Activated T-cell treated with anti-CD3 and anti-CD28 coated beads, Interleukin-2, amount 50 U/mL, for 72 hours (primary cell): ENCODE measurements around the gene ICOSLG. TPM values are rescaled to one million over a fixed set of nuclear protein-coding genes. Genes with fewer than 3 reads are reported as not detected.
"Not testable (repeated sequence)": the region's sequence is repeated elsewhere in the genome, so short reads cannot be mapped to it uniquely, and the experiment has no call there.

Experiments
- ATAC-seq, 2 donors: fragments of 150-1000 bp; cut with Tn5 transposase; replicated peaks in 1 of 2; 2 replicates each; pipeline ENCODE4 v1.10.0; 2021; ENCODE audit warnings: moderate library complexity in 2 of 2, mild to moderate bottlenecking in 1 of 2
- DNase-seq, 2 donors: peaks; one replicate each; pipeline ENCODE4 v3.0.0; 2021 to 2022; ENCODE audit warnings: mixed read lengths in 1 of 2
- H3K27ac Mint-ChIP-seq: one replicate; pipeline ENCODE4 v1.8.0; 2022; ENCODE audit warnings: mild to moderate bottlenecking, moderate library complexity, mixed read lengths
- H3K27me3 Mint-ChIP-seq: one replicate; pipeline ENCODE4 v1.8.0; 2022; ENCODE audit warnings: low read depth, mixed read lengths
- H3K36me3 Mint-ChIP-seq, 2 donors: one replicate each; pipeline ENCODE4 v1.8.0; 2022; ENCODE audit warnings: mixed read lengths in 2 of 2, mild to moderate bottlenecking in 1 of 2; ENCODE audit not compliant: insufficient read depth in 2 of 2
- H3K4me1 Mint-ChIP-seq: one replicate; pipeline ENCODE4 v1.8.0; 2022; ENCODE audit warnings: low read depth, mixed read lengths
- H3K4me3 Mint-ChIP-seq, 2 donors: one replicate each; pipeline ENCODE4 v1.8.0; 2022; ENCODE audit warnings: mild to moderate bottlenecking in 2 of 2, mixed read lengths in 2 of 2, moderate library complexity in 2 of 2
- H3K9me3 Mint-ChIP-seq, 2 donors: one replicate each; pipeline ENCODE4 v1.8.0; 2022; ENCODE audit warnings: mixed read lengths in 2 of 2
- total RNA-seq, 2 donors: library from RNA; stranded (reverse); gene quantifications; one replicate each; pipeline ENCODE4 v1.2.3, GENCODE V29; 2022

Gene ICOSLG, protein sequence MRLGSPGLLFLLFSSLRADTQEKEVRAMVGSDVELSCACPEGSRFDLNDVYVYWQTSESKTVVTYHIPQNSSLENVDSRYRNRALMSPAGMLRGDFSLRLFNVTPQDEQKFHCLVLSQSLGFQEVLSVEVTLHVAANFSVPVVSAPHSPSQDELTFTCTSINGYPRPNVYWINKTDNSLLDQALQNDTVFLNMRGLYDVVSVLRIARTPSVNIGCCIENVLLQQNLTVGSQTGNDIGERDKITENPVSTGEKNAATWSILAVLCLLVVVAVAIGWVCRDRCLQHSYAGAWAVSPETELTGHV
- 1 to 10 TPM; 2.6 to 3.2 TPM for total RNA-seq

DNA sequence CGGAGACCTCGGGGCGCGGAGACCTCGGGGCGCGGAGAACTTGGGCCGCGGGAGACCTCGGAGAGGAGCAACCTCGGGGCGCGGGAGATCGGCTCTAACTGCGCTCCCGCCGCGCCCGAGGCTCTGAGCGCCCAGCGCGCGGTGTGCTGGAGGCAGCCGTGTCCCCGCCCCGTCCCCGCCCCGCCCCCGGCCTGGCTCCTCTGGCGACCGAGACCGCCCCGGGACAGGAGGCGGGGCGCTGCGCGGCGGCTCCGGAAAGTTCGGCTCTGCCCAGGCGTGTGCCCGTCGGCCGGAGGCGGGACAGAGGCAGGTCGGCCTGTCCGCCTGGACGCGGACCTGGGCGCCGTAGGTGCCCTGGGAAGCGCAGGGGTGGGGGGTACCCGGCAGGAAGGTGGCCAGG is at the start of gene ICOSLG:
TSS of gene ICOSLG (minus strand) at position 102 of the 400 bp plus-strand sequence. CDS start 126 bp downstream, outside the sequence.
- H3K9me3 Mint-ChIP-seq, H3K4me1 Mint-ChIP-seq, H3K36me3 Mint-ChIP-seq, DNase-seq, H3K27me3 Mint-ChIP-seq, H3K27ac Mint-ChIP-seq, H3K4me3 Mint-ChIP-seq: not testable (repeated sequence)
- peak; percentile 55 for ATAC-seq

DNA sequence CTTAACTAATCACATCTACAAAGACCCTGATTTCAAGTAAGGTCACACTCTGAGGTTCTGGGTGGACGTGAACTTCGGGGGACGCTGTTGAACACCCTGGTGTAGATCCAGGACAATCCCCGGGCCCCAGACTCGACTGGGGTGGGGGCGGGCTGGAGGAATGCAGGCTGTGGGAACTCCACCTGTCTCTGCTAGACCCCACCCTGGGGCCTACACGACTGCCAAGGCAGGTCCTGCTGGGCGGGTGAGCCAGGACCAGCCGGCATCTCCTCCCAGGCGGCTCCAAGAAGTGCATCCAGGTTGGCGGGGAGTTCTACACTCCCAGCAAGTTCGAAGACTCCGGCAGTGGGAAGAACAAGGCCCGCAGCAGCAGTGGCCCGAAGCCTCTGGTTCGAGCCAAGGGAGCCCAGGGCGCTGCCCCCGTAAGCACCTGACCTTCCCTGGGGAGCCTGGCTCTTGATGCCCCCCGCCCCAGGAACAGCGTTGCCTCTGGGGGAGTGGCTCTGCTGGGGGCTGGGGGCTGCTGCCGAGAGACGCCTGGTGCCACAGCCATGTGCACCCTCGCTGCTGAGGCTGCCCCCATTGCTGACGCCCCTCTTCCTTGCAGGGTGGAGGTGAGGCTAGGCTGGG is 48.8 kb upstream of the ICOSLG start:
- no peak overlapping the region for H3K27ac Mint-ChIP-seq
- no peaks in the 10 kb centered on the region for H3K27me3 Mint-ChIP-seq
- H3K9me3 Mint-ChIP-seq, result no peaks in the 10 kb centered on the region
- no peaks in the 10 kb centered on the region for H3K4me1 Mint-ChIP-seq
- ATAC-seq (no peak), DNase-seq (no peak)
- no peaks in the 10 kb centered on the region for H3K36me3 Mint-ChIP-seq
- no peak overlapping the region for H3K4me3 Mint-ChIP-seq

DNA sequence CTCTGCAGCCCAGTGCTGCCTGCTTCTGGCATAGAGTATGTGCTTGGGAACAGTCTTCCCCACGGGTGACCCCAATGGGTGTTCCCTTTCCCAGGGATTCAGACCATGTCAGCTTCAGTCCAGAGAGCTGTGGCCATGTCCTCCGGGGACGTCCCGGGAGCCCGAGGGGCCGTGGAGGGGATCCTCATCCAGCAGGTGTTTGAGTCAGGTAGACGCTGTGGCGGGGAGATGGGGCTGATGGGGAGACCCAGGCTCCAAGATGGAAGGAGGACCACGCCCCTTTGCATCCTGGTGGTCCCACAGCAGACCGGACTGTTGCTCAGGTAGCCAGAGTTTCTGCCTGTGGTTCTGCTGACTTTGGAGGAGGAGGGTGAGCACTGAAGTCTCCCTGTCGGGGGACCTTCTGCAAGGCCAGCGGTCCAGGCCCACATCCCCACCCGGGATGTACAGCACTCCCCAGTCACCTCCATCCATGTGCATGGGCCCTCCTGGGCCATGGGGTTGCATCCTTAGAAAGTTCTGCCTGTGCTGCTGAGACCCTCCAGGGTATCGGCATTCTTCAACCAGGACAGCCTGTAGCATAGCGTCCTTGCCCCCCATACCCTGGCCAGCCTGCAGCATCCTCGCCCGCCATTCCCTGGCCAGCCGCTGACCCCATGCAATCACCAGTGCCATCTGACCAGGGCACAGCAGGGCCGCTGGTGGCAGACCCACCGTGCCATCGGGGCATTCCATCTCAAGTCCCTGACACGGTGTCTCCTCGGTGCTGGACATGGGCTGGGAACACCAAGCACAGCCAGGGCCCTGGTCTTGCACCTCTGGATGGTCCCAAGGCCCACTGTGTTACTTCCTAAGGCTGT is 47.7 kb upstream of the ICOSLG start:
- H3K27me3 Mint-ChIP-seq, result no peaks in the 10 kb centered on the region
- ATAC-seq, result no peak

DNA sequence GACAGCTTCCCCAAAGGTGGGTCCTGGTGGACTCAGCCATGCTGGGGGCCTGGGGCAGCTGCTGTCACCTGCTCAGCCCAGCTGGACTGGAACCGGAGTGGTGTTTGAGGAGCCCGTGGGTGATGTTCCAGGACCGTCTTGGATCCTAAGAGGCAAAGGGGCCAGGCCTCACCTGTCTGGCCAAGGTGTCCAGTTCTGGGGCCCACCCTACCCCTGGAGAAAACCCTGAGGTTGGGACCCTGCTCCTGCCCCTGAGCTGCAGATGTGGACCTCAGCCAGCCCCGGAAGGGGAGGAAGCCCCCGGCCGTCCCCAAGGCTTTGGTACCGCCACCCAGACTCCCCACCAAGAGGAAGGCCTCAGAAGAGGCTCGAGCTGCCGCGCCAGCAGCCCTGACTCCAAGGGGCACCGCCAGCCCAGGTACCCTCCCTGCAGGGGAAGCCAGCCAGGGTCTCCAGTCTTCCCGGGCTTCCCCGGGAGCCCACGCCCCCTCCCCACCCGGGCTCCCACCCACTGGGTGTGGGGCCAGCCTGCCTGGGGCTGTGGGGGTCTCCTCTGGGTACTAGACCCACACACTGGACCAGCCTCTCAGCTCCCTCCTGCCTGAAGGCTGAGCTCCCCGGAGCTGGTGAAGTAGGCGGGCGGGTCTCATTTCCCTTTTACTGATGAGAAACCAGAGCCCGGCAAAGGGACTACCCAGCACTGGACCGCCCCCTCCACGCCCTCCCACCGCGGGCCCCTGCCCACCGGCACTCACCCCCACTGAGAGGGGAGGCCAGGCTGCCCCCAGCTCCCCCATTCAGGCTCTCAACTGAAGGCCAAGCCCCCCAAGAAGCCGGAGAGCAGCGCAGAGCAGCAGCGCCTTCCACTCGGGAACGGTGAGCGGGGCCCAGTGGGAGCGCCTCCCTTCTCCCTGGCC is 46.2 kb upstream of the ICOSLG start:
- Mint-ChIP-seq H3K4me3 (no peak overlapping the region), H3K27ac (no peak overlapping the region), H3K4me1 (no peaks in the 10 kb centered on the region), H3K36me3 (no peaks in the 10 kb centered on the region), H3K27me3 (no peaks in the 10 kb centered on the region), H3K9me3 (no peaks in the 10 kb centered on the region)
- no peak for DNase-seq
- ATAC-seq, result no peak

More for the DNA sequence above, 47.7 kb upstream of the ICOSLG start:
- H3K27ac Mint-ChIP-seq, result no peak overlapping the region
- no peaks in the 10 kb centered on the region for H3K9me3 Mint-ChIP-seq
- H3K4me3 Mint-ChIP-seq, result no peak overlapping the region
- no peaks in the 10 kb centered on the region for H3K4me1 Mint-ChIP-seq
- DNase-seq, result no peak
- H3K36me3 Mint-ChIP-seq, result no peaks in the 10 kb centered on the region

DNA sequence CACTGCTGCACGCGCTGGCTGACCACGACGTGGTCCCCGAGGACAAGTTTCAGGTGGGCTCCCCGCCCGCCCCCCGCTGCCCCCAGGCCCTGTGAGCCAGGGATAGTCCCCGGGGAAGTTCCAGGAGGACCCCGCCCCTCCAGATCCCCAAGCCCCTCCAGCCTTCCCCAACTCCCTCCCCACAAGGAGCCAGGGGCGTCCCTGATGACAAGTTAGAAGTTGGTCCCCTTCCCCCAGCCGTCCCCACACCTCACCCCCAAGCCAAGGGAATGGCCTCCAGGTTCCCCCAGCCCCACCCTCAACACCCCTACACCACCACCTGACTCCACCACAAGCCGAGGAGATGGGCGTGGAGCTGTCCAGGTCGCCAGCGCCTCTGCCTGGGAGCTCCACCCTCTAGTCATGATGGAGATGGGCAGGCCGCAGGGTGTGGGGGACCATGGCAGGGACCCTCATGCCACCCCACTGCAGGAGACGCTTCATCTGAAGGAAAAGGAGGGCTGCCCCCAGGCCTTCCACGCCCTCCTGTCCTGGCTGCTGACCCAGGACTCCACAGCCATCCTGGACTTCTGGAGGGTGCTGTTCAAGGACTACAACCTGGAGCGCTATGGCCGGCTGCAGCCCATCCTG is 45.5 kb upstream of the ICOSLG start:
- no peaks in the 10 kb centered on the region for H3K4me1 Mint-ChIP-seq
- no peak overlapping the region for H3K27ac Mint-ChIP-seq
- ATAC-seq, result no peak
- no peaks in the 10 kb centered on the region for H3K27me3 Mint-ChIP-seq
- no peak overlapping the region for H3K4me3 Mint-ChIP-seq
- H3K9me3 Mint-ChIP-seq, result no peaks in the 10 kb centered on the region
- DNase-seq, result no peak
- H3K36me3 Mint-ChIP-seq, result no peaks in the 10 kb centered on the region

DNA sequence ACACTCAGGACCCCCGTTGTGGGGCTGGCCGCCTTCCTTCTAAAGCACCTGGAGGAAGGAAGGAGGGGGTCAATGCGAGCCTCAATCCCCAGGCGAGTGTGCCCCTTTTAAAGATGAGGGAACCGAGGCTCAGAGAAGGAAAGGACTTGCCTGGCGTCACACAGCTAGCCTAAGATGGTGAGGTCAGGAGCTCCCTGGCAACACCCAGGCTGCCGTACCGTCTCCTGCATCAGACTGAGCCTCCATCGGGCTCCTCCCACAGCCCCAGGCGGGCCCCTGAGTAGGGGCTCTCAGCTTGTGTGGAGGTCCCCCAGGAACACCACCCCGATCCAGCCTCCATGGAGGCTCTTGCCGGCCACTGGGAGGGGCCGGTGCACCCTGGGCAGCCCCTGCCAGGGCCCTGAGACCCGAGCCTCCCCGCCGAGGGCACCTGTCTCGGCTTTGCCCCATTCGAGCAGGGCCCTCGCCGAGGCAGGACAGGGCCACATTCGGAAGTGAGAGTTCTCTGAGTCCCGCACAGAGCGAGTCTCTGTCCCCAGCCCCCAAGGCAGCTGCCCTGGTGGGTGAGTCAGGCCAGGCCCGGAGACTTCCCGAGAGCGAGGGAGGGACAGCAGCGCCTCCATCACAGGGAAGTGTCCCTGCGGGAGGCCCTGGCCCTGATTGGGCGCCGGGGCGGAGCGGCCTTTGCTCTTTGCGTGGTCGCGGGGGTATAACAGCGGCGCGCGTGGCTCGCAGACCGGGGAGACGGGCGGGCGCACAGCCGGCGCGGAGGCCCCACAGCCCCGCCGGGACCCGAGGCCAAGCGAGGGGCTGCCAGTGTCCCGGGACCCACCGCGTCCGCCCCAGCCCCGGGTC is 44.6 kb upstream of the ICOSLG start, which contains the start of gene AIRE:
TSS of gene AIRE (plus strand) at position 739 of the 855 bp plus-strand sequence. CDS start 131 bp downstream, outside the sequence.
- Mint-ChIP-seq H3K4me1 (no peaks in the 10 kb centered on the region), H3K4me3 (no peak within 1 kb of the TSS), H3K27ac (no peak within 1 kb of the TSS), H3K9me3 (no peaks in the 10 kb centered on the region), H3K36me3 (no peaks in the 10 kb centered on the region), H3K27me3 (no peaks in the 10 kb centered on the region)
- ATAC-seq (no peak), DNase-seq (no peak)

DNA sequence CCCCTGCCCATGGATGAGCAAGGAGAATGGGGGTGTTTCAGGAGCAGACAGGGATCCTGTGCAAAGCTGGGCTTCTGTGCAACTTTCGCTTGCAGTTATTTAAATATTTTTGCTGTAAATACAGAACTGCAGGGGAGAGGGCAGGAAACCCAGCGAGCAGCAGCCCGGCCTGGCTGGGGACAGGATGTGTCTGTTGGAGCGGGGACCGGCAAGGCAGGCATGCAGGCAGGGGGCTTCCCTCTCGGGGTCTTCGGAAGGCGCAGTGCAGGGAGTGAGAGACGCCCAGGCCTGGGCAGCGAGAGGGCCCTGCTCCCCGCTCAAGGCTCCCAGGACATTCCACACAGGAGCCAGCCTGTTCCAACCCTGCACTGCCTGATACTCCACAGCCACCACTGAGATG is 43.2 kb upstream of the ICOSLG start:
- no peak for ATAC-seq
- Mint-ChIP-seq H3K27ac (no peak overlapping the region), H3K4me1 (no peaks in the 10 kb centered on the region), H3K36me3 (no peaks in the 10 kb centered on the region), H3K4me3 (no peak overlapping the region), H3K27me3 (no peaks in the 10 kb centered on the region), H3K9me3 (no peaks in the 10 kb centered on the region)
- no peak for DNase-seq

DNA sequence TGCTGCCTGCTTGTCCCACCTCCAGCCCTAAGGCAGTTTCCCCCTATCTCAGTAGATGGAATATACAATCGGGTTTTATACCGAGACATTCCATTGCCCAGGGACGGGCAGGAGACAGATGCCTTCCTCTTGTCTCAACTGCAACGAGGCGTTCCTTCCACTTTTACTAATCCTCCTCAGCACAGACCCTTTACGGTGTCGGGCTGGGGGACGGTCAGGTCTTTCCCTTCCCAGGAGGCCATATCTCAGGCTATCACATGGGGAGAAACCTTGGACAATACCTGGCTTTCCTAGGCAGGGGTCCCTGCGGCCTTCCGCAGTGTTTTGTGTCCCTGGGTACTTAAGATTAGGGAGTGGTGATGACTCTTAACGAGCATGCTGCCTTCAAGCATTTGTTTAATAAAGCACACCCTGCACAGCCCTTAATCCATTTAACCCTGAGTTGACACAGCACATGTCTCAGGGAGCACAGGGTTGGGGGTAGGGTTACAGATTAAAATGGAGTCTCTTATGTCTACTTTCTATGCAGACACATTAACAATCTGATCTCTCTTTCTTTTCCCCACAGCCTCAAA is 42.6 kb upstream of the ICOSLG start:
- not testable (repeated sequence) for H3K9me3 Mint-ChIP-seq, H3K36me3 Mint-ChIP-seq, DNase-seq, H3K4me1 Mint-ChIP-seq, ATAC-seq, H3K27me3 Mint-ChIP-seq, H3K27ac Mint-ChIP-seq, H3K4me3 Mint-ChIP-seq

DNA sequence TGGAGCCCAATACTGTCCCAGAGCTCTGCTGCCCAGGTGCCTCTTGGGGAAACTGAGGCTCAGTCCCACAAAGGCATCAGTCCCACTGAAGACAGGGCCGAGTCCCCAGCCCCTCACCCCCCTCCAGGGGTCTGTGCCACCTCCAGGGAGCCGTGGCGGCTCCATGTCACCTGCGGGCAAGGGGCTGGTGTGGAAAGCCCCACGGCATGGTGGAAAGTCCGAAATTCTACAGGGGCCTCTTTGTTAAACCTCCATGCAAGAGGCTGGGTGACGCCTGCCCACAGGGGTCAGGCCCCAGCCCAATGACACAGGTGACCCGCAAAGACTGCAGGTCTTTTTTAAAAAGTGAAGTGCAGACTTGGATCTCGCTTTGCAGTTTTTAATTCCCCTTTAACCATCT is 41.6 kb upstream of the ICOSLG start:
- no peaks in the 10 kb centered on the region for H3K36me3 Mint-ChIP-seq
- no peak overlapping the region for H3K4me3 Mint-ChIP-seq
- no peak for ATAC-seq

DNA sequence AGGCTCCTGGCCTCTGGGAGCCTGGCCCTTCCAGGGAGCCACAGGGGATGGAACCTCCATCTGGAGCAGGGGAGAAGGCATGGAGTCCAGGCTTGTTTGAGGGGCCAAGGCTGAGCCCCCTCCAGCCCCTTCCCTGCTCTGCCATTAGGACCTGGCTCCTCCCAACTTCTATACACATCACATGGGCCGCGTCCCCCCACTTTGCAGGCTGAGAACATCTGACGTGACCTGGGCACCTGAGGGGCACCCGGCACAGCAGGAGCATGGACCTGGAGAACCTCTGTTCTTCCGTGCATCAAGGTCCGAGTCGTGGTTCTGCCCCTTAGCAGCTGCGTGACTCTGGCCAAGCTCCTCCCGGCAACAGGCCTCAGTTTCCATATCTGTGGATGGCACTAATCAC is 41.1 kb upstream of the ICOSLG start:
- H3K27ac Mint-ChIP-seq, result no peak overlapping the region
- ATAC-seq, result no peak
- H3K36me3 Mint-ChIP-seq, result no peaks in the 10 kb centered on the region
- no peaks in the 10 kb centered on the region for H3K27me3 Mint-ChIP-seq
- DNase-seq, result no peak
- H3K4me3 Mint-ChIP-seq, result no peak overlapping the region
- H3K4me1 Mint-ChIP-seq, result no peaks in the 10 kb centered on the region
- no peaks in the 10 kb centered on the region for H3K9me3 Mint-ChIP-seq

More for the DNA sequence above, 41.6 kb upstream of the ICOSLG start:
- H3K4me1 Mint-ChIP-seq, result no peaks in the 10 kb centered on the region
- no peaks in the 10 kb centered on the region for H3K9me3 Mint-ChIP-seq
- no peak overlapping the region for H3K27ac Mint-ChIP-seq
- no peaks in the 10 kb centered on the region for H3K27me3 Mint-ChIP-seq
- DNase-seq, result no peak
